ENCODE measurements around the gene FIBIN.

DNA sequence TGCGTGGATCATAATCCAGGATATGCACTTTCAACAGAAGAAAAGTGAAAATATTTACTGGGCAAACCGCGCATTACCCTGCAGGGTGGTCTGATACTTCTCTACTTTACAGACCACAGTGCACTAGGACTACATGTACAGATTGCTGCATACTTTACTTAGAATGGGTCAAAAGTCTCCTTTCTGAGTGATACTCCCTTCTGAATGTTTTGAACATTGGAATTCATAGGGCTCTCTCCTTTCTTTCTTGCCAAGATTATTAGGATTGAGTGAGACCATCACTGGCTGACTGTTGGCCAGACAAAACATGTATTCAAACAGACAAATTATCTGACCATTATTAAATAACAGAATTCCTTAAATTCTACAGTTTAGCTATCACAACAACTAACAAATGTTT, 6.6 kb upstream of the FIBIN start:
- TF ChIP-seq EZH2phosphoT487 (IDR thresholded peaks at IDR 0.05; ENCODE audit: borderline replicate concordance, low read length): no peak
- TF ChIP-seq, protein P1, sequence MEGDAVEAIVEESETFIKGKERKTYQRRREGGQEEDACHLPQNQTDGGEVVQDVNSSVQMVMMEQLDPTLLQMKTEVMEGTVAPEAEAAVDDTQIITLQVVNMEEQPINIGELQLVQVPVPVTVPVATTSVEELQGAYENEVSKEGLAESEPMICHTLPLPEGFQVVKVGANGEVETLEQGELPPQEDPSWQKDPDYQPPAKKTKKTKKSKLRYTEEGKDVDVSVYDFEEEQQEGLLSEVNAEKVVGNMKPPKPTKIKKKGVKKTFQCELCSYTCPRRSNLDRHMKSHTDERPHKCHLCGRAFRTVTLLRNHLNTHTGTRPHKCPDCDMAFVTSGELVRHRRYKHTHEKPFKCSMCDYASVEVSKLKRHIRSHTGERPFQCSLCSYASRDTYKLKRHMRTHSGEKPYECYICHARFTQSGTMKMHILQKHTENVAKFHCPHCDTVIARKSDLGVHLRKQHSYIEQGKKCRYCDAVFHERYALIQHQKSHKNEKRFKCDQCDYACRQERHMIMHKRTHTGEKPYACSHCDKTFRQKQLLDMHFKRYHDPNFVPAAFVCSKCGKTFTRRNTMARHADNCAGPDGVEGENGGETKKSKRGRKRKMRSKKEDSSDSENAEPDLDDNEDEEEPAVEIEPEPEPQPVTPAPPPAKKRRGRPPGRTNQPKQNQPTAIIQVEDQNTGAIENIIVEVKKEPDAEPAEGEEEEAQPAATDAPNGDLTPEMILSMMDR (IDR thresholded peaks at IDR 0.05; ENCODE audit: low read depth, low read length, poor library complexity, severe bottlenecking): no peak

All from DOHH2 (cell line).